GM18502 (cell line): Measurements from ENCODE around the gene HIBCH.
"Not testable (repeated sequence)": the region's sequence is repeated elsewhere in the genome, so short reads cannot be mapped to it uniquely, and the experiment has no call there.

Source experiments
- ATAC-seq: cut with Tn5 transposase; IDR thresholded peaks from one replicate; pipeline ENCODE4 v1.9.1; 2021; ENCODE audit warnings: mild to moderate bottlenecking; ENCODE audit not compliant: unreplicated experiment, poor library complexity

The HIBCH gene

GRCh38 chr2:190319555-190320498, at the start of gene HIBCH:
Gene HIBCH (minus strand): TSS chr2:190319826. CDS start chr2:190319750, 76 bp downstream.
- peak; percentile 96 for ATAC-seq

GRCh38 chr2:190367091-190367490, 47.5 kb upstream of the HIBCH start:
- no peak for ATAC-seq

- ATAC-seq: no peak
Measured at GRCh38 chr2:190366248-190366753, 46.7 kb upstream of the HIBCH start.

- ATAC-seq: no peak
Measured at GRCh38 chr2:190365499-190366204, 46.0 kb upstream of the HIBCH start.

GRCh38 chr2:190362894-190363293, 43.3 kb upstream of the HIBCH start:
- ATAC-seq: no peak

- ATAC-seq: no peak
Measured at GRCh38 chr2:190361572-190361971, 41.9 kb upstream of the HIBCH start.

GRCh38 chr2:190360965-190361364, 41.3 kb upstream of the HIBCH start:
- ATAC-seq: no peak

- ATAC-seq: no peak
Measured at GRCh38 chr2:190360561-190360960, 40.9 kb upstream of the HIBCH start.

GRCh38 chr2:190358655-190359448, 39.2 kb upstream of the HIBCH start:
- not testable (repeated sequence) for ATAC-seq

GRCh38 chr2:190357600-190357999, 38.0 kb upstream of the HIBCH start:
- ATAC-seq: no peak

- no peak for ATAC-seq
Measured at GRCh38 chr2:190355968-190356644, 36.5 kb upstream of the HIBCH start.

- ATAC-seq: no peak
Measured at GRCh38 chr2:190354003-190354690, 34.5 kb upstream of the HIBCH start.

GRCh38 chr2:190353537-190353899, 33.9 kb upstream of the HIBCH start:
- ATAC-seq: no peak

- ATAC-seq: no peak
Measured at GRCh38 chr2:190352668-190353536, 33.3 kb upstream of the HIBCH start.

- ATAC-seq: no peak
Measured at GRCh38 chr2:190351955-190352354, 32.3 kb upstream of the HIBCH start.

- ATAC-seq: no peak
Measured at GRCh38 chr2:190350371-190350770, 30.7 kb upstream of the HIBCH start.

GRCh38 chr2:190344276-190344827, 24.7 kb upstream of the HIBCH start:
- ATAC-seq: peak; percentile 64
